CD4-positive, alpha-beta T cell treated with Interleukin-1 beta for 1 hour (primary cell): Measurements from ENCODE around the gene RNF8.
A peak's percentile ranks its signal among the peaks of the same experiment; 100 is the strongest.

Experiments
- DNase-seq, 2 donors: peaks; one replicate each; pipeline ENCODE4 v3.0.0-alpha.2; 2020 to 2022

RNF8 gene

GRCh38 chr6:37362101-37362828 lies 8.5 kb downstream of the RNF8 start:
- no peak for DNase-seq

GRCh38 chr6:37365791-37366190 lies 12.0 kb downstream of the RNF8 start:
- no peak for DNase-seq

GRCh38 chr6:37366910-37367309 lies 13.1 kb downstream of the RNF8 start:
- no peak for DNase-seq

GRCh38 chr6:37368961-37369320 lies 15.2 kb downstream of the RNF8 start:
- DNase-seq: no peak

- DNase-seq: no peak
Measured at GRCh38 chr6:37369321-37370201, 15.8 kb downstream of the RNF8 start.

- no peak for DNase-seq
Measured at GRCh38 chr6:37371154-37372083, 17.6 kb downstream of the RNF8 start.

- no peak for DNase-seq
Measured at GRCh38 chr6:37372116-37372515, 18.3 kb downstream of the RNF8 start.

GRCh38 chr6:37373822-37374471 lies 20.2 kb downstream of the RNF8 start:
- no peak for DNase-seq

GRCh38 chr6:37375376-37375775 lies 21.6 kb downstream of the RNF8 start:
- no peak for DNase-seq

- no peak for DNase-seq
Measured at GRCh38 chr6:37376078-37376743, 22.4 kb downstream of the RNF8 start.

GRCh38 chr6:37381579-37381978 lies 27.8 kb downstream of the RNF8 start:
- DNase-seq: peak; percentile 7 to 59

GRCh38 chr6:37382994-37383765 lies 29.4 kb downstream of the RNF8 start:
- no peak for DNase-seq

- DNase-seq: no peak
Measured at GRCh38 chr6:37388578-37388977, 34.8 kb downstream of the RNF8 start.

- DNase-seq: no peak
Measured at GRCh38 chr6:37389857-37390256, 36.1 kb downstream of the RNF8 start.

- DNase-seq: no peak
Measured at GRCh38 chr6:37391120-37391519, 37.3 kb downstream of the RNF8 start.

- DNase-seq: no peak
Measured at GRCh38 chr6:37392821-37393220, 39.0 kb downstream of the RNF8 start.

- DNase-seq: no peak
Measured at GRCh38 chr6:37393381-37393929, 39.7 kb downstream of the RNF8 start.

- no peak for DNase-seq
Measured at GRCh38 chr6:37396571-37397180, 42.9 kb downstream of the RNF8 start.

- DNase-seq: no peak
Measured at GRCh38 chr6:37399131-37399530, 45.3 kb downstream of the RNF8 start.

- no peak for DNase-seq
Measured at GRCh38 chr6:37399795-37400490, 46.2 kb downstream of the RNF8 start.
